KBM-7 (cell line): ENCODE measurements around the gene SLC39A8.
A peak's percentile ranks its signal among the peaks of the same experiment; 100 is the strongest.
"Not testable (repeated sequence)": the region's sequence is repeated elsewhere in the genome, so short reads cannot be mapped to it uniquely, and the experiment has no call there.

Experiments used
- DNase-seq: peaks from one replicate; pipeline ENCODE4 v3.0.0-alpha.2; 2015
- in situ Hi-C: fragments of 300-500 bp; cut with MboI; formaldehyde crosslinking; loops from 2 replicates; pipeline ENCODE4 v1.14.3; 2020; ENCODE audit warnings: low sequenced_read_pairs, low pct_unique_long_range_greater_than_20kb, mixed read lengths

SLC39A8 gene

DNA sequence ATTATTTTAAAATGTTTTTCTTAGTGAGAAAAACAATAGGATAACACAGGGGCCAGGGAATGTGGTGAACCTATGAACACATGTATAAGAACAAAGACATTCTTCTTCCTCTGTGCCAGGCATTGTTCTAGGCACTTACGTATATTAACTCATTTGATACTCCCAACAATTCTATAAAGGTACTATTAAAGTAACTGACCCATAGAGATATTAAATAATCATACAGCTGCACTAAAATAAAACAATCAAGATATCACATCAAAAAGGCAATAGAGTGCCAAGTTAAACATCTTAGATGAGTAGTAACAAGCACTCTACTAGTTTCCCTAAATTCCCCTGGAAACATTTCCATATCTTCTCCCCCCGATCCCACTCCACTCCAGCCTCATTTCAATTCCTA is 33.4 kb downstream of the SLC39A8 start:
- in situ Hi-C loops = no loop called here
- no peak for DNase-seq

DNA sequence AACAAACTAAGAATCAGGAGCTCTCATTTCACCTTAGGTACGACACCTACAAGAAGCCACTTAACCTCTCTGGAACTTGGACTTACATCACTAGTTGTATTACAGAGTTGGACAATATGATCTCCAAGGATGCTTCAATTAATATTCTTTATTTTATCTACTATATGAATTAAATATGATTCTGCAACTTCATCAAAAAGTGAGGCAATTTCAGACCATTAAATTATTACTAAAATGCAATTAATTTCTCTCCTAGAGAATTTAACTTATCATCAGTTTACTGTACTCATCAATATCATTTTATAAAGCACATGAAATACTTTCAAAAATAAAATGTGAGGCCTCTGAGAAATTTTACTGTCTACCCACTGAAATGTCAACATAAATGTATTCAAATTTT is 33.9 kb downstream of the SLC39A8 start:
- in situ Hi-C loops = no loop called here
- no peak for DNase-seq

DNA sequence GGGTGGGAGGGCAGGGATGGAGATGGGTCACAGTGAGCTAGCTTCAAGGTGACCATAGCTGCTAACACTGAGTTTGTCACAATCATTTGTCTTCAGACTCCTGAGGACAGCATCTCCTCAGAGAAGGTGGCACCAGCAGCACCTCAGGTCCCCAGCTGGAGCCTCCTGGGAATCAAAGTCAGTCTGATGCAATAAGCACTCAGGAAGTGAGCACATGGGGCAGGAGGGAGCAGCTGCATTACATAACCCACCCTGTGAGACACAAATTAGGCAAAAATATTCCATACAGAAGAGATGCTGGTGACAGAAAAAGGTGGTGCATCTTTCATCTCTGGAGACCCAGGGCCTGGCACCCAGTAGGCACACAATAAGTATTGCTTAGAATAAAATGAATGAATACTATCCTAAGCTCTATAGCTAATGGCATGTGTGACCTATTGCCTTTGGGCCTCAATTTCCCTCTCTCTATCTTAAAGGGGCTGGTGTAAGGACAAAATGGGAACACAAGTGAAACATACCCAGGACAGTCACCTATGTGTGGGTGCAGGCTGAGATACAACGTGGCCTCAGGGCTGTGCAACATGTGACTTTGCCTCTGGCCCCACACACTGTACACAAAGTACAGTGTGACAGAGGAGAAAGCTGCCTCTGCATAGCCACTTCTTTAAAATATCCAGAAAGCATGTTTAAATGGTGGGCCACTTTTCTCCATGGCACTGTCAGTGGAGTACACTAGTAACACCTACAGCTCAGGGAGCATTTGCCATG is 37.1 kb downstream of the SLC39A8 start:
- in situ Hi-C loops = no loop called here

DNA sequence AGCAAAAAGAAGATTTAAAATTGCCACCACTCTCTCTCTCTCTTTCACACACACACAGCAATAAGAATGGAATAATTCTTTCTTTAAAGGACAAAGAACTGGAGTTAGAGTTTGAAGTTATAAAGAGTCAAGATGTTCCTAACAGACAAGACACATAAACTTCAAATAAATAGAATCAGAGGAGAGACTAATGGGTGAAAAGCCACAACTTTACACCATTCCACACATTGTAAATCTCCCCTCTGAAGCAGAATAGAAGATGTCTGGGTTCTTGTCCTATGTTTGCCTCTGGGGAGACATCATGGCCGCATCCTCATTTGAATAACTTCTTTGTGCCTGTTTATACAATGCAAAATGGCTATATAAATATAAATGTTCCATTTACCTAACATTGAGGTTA is 39.6 kb downstream of the SLC39A8 start:
- DNase-seq = no peak
- in situ Hi-C loops = no loop called here

More for the DNA sequence above, 37.1 kb downstream of the SLC39A8 start:
- DNase-seq = peak; percentile 9

DNA sequence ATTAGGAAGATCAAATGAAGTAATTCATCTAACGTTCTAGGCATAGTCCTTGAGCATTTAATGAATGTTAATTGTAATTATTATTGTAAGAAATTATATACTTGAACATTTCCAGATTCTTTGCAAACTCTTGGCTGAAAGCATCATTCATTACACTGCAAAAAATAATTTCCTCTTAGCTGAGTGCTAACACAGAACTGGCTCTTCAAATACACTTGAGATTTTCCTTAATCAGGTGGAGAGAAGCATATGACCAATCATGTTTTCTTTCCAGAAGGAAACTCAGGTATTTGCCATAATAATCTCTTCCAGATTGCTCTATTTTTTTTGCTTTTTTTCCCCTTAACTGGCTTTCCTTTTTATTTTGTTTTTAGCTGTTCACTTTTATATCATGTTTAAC is 42.5 kb downstream of the SLC39A8 start:
- in situ Hi-C loops = no loop called here
- no peak for DNase-seq

DNA sequence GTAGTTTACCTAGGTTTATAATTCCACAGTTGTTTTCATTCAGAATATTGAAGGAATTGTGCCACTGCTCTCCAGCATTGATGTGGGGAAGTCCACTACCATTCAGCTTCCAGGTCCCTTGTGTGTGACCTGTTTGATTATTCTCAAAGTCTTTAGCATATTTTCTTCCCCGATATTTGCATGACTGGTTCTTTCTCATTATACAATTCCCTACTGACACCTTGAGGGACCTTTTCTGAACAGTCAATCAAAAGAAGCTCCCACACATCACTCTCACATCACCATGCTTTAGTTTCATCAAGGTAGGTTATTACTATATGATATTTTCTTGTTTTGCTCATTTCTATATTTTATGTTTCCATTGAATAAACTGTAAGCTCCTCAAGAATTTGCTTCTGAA is 44.1 kb downstream of the SLC39A8 start:
- no peak for DNase-seq
- in situ Hi-C loops = no loop called here

DNA sequence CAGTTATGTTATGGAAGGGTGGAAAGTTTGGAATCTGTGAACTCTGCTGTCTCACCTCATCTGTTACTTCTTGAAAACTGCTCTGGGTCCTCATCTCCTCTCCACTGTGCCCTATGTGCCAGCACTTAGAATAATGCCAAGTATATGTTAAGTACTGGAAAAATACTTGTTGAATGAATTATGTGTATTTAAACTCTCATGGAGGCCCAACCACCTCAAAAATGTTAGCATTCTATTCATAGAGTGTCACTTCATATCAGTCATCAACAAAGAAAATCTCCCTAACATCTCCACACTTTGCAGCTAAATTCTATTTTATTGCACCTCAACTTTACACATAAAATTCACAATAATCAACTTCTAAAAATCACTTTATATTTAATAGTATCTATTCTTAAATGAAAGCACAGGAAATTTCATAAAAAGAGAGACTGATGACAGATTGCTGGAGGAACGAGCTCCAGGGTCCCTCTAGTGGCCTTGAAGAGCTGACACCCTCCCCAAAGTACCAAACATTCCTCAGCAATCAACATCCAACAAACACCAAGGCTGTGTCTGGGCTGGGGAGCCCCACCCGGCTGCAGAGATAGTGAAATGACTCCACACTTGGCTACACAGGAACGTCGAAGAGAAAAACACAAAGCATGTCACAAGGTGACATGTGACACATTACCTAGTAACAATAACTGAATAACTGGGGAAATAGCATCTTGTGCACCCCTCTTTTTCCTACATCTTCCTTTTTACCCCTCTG is 45.8 kb downstream of the SLC39A8 start:
- in situ Hi-C loops = no loop called here
- peak; percentile 52 for DNase-seq

DNA sequence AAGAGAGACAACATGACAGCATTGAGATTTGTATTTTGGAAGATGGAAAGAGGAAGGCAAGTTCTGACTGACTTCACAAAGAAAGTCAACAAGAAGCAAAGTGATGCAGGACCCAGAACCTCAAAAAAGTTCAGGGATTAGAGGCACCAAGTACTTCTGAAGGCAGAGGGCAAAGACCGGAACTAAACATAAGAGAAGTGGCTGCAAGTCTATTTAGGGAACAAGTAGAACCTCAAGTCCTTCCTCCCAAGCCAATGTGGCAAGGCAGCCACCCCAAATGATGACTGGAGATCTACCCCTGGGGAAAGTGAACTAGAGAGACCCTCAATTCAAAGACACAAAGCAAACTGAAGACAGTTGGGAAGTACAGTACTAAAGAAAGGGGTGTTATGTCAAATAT is 46.6 kb downstream of the SLC39A8 start:
- in situ Hi-C loops = no loop called here
- peak; percentile 26 for DNase-seq

DNA sequence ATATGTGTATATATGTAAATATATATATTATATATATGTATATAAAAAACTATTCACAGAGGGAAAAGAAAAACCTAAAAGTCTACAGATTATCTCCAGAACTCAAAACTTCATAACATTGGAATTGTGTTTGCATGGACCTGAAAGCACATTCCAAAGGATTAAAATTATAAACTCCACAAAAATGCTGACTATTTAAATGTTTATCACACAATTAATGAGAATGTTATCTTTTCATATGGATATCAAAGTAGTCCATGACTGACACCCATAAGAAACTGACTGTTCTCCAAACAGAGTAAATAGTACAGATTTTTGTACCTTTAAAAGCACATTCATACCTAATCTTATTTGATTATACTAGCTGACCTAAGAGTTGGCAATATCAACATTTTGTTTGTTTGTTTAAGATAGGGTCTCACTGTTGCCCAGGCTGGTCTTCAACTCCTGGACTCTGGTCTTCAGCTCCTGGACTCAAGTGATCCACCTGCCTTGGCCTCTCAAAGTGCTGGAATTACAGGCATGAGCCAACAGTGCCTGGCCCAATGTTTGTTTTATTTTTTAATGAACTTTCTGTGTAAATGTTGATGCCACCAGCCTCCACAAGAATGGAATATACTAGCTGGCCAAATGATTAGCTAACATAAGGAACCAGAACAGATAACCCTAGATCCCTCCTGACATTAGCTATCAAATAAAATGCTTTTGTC is 50.0 kb downstream of the SLC39A8 start:
- no peak for DNase-seq
- in situ Hi-C loops = no loop called here

DNA sequence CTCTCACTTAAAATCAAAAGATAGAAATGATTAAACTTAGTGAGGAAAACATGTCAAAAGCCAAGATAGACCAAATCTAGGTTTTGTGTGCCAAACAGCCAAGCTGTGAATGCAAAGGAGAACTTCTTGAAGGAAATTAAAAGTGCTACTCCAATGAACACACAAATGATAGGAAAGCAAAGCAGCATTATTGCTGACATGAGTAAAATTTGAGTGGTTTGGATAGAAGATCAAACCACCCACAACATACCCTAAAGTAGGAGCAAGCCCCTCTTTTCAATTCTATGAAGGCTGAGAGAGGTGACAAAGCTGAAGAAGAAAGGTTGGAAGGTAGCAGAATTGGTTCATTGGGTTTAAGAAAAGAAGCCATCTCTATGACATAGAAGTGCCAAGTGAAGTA is 56.8 kb downstream of the SLC39A8 start:
- in situ Hi-C loops = no loop called here
- no peak for DNase-seq

DNA sequence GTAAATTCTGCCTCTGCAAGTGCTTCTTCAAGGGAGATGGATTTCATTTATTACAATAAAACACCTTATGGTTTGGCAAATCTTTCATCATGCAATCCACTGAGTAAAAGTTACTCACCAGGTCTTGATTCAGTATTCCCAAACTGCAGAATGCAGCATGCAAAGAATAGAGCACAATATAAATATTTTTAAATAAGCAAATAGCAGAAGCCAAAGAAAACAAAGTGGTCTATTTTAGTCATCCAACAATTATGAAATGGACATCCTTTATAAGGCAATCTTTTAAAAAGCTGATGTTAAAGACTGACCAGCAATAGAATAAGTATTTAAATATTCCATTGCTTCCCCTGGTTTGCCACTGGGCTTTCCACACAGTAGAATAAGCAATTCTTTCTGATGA is 59.5 kb downstream of the SLC39A8 start:
- in situ Hi-C loops = no loop called here
- DNase-seq = no peak

DNA sequence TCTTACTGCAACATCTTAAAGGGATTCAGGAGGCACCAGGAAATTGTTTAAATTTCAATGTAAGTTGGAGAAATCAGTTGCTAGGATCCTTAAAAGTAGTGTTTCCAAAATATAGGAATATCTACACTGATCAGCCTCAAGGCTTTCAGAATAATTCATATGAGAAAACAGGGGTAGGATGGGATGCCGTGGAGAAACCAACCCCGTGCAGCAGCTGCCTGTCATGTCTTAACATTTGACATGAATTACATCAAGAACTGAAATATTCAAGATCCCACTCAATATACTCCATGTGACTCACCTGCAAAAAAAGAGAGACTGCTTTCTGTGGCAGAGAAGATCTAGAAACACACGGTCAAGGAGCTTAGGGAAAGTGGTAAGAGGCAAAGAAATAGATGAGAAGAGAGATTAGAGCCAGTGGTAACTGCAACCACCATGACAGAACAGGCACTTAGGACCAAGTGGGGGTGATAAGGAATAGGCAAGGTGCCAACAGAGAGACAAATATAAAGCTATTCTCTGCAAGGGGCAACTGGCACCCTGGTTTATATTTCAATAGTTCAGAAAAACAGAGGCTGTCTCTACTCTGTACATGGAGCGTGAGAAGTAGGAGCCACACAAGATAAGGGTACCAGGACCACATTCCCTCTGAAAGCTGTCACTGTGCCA is 64.0 kb downstream of the SLC39A8 start:
- in situ Hi-C loops = no loop called here
- no peak for DNase-seq

DNA sequence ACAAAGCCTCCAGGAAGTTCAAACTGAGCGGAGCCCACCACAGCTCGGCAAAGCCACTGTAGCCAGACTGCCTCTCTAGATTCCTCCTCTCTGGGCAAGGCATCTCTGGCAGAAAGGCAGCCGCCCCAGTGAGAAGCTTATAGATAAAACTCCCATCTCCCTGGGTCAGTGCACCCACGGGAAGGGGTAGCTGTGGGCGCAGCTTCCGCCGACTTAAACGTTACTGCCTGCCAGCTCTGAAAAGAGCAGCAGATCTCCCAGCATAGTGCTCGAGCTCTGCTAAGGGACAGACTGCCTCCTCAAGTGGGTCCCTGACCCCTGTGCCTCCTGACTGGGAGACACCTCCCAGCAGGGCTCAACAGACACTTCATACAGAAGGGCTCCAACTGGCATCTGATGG is 72.0 kb downstream of the SLC39A8 start:
- in situ Hi-C loops = not testable (repeated sequence)

DNA sequence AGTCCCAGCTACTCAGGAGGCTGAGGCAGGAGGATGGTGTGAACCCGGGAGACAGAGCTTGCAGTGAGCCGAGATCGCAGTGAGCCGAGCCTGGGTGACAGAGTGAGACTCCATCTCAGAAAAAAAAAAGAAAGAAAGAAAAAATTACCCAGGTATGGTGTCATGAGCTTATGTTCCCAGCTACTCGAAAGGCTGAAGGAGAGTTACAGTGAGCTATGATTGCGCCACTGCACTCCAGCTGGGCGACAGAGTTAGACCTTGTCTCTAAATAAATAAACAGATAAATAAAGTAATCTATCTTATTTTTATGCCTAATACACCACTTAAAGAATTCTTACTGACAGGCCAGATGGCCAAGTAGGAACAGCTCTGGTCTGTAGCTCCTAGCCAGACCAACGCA is 73.0 kb downstream of the SLC39A8 start:
- in situ Hi-C loops = no loop called here
- no peak for DNase-seq

More for the DNA sequence above, 72.0 kb downstream of the SLC39A8 start:
- not testable (repeated sequence) for DNase-seq

DNA sequence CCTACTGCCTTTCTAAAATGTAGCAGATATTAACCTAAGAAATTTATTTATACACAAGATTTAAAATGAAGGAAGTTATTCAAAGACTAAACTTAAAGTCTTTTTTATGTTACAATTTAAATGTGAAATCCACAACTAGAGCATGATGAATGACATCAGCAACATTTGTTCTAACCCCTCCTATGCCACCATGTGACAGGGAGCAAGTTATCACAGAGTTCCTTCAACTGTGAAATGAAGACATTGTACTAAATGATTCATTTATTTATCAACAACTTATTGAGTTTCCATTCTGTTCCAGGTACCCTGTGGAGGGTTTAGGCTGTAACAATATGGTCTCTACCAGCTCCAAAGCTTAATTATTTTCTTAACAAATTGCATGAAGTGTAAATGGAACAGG is 76.9 kb downstream of the SLC39A8 start:
- no peak for DNase-seq
- in situ Hi-C loops = no loop called here

DNA sequence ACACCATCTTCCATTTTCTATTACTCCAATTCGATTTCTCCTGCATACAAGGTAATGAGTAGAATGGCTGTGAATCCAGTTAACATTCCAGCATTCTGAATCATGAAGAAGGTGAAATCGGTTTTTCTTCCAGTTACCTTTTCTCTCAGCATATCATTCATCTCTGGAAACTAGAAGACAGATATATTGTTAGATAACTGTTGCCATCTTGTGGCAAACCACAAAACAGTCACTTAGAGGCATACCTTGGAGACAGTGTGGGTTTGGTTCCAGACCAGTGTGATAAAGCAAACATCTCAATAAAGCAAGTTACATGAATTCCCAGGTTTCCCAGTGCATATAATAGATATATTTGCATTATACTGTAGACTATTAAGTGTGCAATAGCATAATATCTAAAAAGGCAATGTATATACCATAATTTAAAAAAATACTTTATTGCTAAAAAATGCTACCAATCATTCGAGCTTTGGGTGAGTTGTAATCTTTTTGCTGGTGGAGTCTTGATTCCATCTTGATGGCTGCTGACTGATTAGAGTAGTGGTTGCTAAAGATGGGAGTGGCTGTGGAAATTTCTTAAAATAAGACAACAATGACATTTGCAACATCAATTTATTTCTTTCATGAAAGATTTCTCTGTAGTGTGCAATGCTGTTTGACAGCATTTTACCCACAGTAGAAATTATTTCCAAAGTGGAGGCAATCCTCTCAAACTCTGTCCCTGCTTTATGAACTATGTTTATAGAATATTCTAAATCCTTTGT is 82.1 kb downstream of the SLC39A8 start:
- in situ Hi-C loops = no loop called here

DNA sequence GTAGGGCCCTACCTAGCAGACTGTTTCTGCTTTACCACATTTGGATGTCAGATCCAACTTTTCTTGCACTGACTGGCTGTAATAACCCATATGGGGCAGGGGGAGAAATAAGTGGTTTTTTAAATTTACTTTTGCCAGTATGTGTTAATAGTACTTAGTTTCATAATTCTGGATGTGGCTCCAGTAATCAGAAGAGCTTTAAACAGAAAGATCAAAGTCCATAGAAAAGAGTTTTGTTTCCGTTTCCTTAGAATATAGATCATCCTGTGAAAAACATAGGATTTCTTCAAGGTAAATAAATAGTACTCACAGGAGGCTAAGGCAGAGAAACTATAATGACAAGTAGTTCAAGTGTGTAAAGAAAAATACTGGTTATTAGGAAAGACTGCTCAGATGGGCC is 85.6 kb downstream of the SLC39A8 start:
- no peak for DNase-seq
- in situ Hi-C loops = no loop called here

More for the DNA sequence above, 82.1 kb downstream of the SLC39A8 start:
- peak; percentile 40 for DNase-seq

DNA sequence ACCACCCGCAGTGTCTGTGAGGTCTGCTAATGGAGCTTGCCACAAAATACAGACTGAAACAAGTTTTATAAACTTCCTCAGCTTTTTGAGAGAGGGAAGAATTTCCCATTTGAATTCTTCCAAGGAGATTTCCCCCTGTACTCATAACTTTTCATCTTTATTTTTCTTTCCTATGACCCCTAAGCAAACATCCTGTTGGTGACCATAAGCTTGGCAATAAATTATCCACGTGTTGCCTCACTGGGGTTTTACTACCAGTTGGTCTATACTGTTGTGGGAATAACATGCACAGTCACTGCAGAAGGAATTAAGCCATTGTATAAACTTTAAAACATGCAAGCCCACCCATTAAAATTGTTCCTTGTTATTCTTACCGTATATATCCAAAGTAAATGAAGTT is 86.2 kb downstream of the SLC39A8 start:
- DNase-seq = no peak
- in situ Hi-C loops = no loop called here

DNA sequence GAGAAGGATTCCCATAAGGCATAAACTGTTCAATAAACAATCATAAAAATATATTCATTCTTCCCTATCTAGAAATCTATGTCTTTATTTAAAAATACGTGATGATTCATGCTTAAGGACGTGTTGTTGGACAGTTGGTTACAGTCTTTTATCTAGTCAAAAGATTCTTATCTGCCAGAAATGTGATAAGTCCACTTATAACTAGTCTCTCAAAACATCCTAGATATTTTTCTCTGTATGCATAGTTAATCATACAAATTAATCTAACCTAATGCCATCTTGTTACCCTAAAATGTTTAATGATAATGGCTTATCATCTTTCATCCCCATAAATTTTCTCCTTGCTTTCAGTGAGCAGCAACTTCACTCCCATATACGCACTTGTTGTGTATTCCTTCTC is 89.0 kb downstream of the SLC39A8 start:
- no peak for DNase-seq
- in situ Hi-C loops = no loop called here
